ENCODE data around the gene ZNF785.

ZNF785 gene

GRCh38 chr16:30533748-30534367, 51.6 kb downstream of the ZNF785 start:
- TF ChIP-seq GATA1 (IDR thresholded peaks at IDR 0.05; ENCODE audit: low read depth, low read length) (no peak), POLR2A (IDR thresholded peaks at IDR 0.05; ENCODE audit: low read length) (no peak)
- DNase-seq, result no peak

- DNase-seq, result no peak
- TF ChIP-seq GATA1 (IDR thresholded peaks at IDR 0.05; ENCODE audit: low read depth, low read length), result no peak
- TF ChIP-seq POLR2A (IDR thresholded peaks at IDR 0.05; ENCODE audit: low read length), result no peak
Measured at GRCh38 chr16:30533146-30533522, 52.4 kb downstream of the ZNF785 start.

- TF ChIP-seq POLR2A (IDR thresholded peaks at IDR 0.05; ENCODE audit: low read length), result no peak
- TF ChIP-seq GATA1 (IDR thresholded peaks at IDR 0.05; ENCODE audit: low read depth, low read length), result no peak
- DNase-seq, result no peak
Measured at GRCh38 chr16:30532285-30533145, 53.0 kb downstream of the ZNF785 start.
